Lung (tissue), 12 donors: ENCODE data around the gene CYBA. TPM values are rescaled to one million over a fixed set of nuclear protein-coding genes. Genes with fewer than 3 reads are reported as not detected.

Experiments used
- ATAC-seq: fragments of 200-7000 bp; cut with Tn5 transposase; one replicate; pipeline ENCODE4 v1.9.1; 2020; ENCODE audit warnings: moderate number of reproducible peaks; ENCODE audit not compliant: insufficient read depth, low FRiP score
- DNase-seq, 3 donors: peaks; one replicate each; pipeline ENCODE4 v3.0.0-alpha.2; 2013 to 2017
- H3K27ac ChIP-seq, 2 donors: one replicate each; pipeline ENCODE4 v1.5.1; 2013; ENCODE audit warnings: mild to moderate bottlenecking in 2 of 2, moderate library complexity in 2 of 2, control low read depth in 1 of 2, inconsistent platforms in 1 of 2, low read depth in 1 of 2, low read length in 1 of 2
- H3K27me3 ChIP-seq, 3 donors: one replicate each; pipeline ENCODE4 v1.5.1; 2013; ENCODE audit warnings: low read length in 2 of 3; ENCODE audit not compliant: control insufficient read depth in 3 of 3, insufficient read depth in 3 of 3
- H3K36me3 ChIP-seq, 4 donors: one replicate each; pipeline ENCODE4 v1.5.1; 2013; ENCODE audit warnings: low read length in 4 of 4, mild to moderate bottlenecking in 1 of 4, moderate library complexity in 1 of 4; ENCODE audit not compliant: control insufficient read depth in 4 of 4, insufficient read depth in 4 of 4
- H3K4me1 ChIP-seq, 5 donors: one replicate each; pipeline ENCODE4 v1.5.1; 2013; ENCODE audit warnings: low read length in 5 of 5, mild to moderate bottlenecking in 2 of 5, moderate library complexity in 1 of 5; ENCODE audit not compliant: control insufficient read depth in 5 of 5, insufficient read depth in 5 of 5
- H3K4me3 ChIP-seq: one replicate; pipeline ENCODE4 v1.5.1; 2013; ENCODE audit warnings: mild to moderate bottlenecking, control low read depth, moderate library complexity
- H3K9ac ChIP-seq, 2 donors: one replicate each; pipeline ENCODE4 v1.5.1; 2013; ENCODE audit warnings: low read length in 2 of 2, control low read depth in 1 of 2; ENCODE audit not compliant: insufficient read depth in 1 of 2
- H3K9me3 ChIP-seq, 4 donors: one replicate each; pipeline ENCODE4 v1.5.1; 2013; ENCODE audit warnings: low read length in 3 of 4, mild to moderate bottlenecking in 1 of 4, moderate library complexity in 1 of 4; ENCODE audit not compliant: control insufficient read depth in 4 of 4, insufficient read depth in 3 of 4
- CTCF ChIP-seq: IDR thresholded peaks from 2 replicates; pipeline ENCODE4 v1.5.1; 2012; ENCODE audit warnings: mild to moderate bottlenecking; ENCODE audit errors: control extremely low read depth, extremely low read depth
- WGBS, 2 donors: extraction: QIAGEN DNeasy Blood & Tissue Kit; methylation state at CpG; one replicate each; pipeline ENCODE4 v1.1.7; 2013; 5-methylcytosine and 5-hydroxymethylcytosine counted together
- polyA plus RNA-seq, 2 donors: library from polyadenylated mRNA; stranded (reverse); fragments of 200-250 nt; gene quantifications; one replicate each; pipeline ENCODE4 v1.2.1, GENCODE V29; 2013
- total RNA-seq, 2 donors: library from RNA; depleted of rRNA in 1 of 2; stranded (reverse); fragments of >200 nt in 1 of 2; gene quantifications; one replicate each; pipeline ENCODE4 v1.2.1, GENCODE V29; 2014 to 2021
- donor health status: control.
- donor health status: control.
- donor health status: Bipolar disorder and iron deficiency.
- donor health status: healthy.
- donor health status: DM: yes; HTN: yes; CAD: no.

CYBA gene
- total and polyA plus RNA-seq, 4 donors, result 113 to 879 (median 349) TPM

- H3K9me3 ChIP-seq, result no peaks in the 10 kb centered on the region
- no peak overlapping the region for H3K9ac ChIP-seq
- no peak overlapping the region for H3K27ac ChIP-seq
- 87 to 92% methylated on average over 14 of the region's 14 CpGs for WGBS, 2 donors
- no peak overlapping the region for H3K4me3 ChIP-seq
- TF ChIP-seq CTCF, result no peak
- peaks cover 0 to 11% (median 0%) of the 10 kb centered on the region in 5 donors for H3K4me1 ChIP-seq
- no peak for ATAC-seq
- H3K27me3 ChIP-seq, result no peaks in the 10 kb centered on the region
- no peak for DNase-seq
- peaks cover 0 to 41% (median 4%) of the 10 kb centered on the region in 4 donors for H3K36me3 ChIP-seq
Measured at GRCh38 chr16:88696441-88696840, 45.6 kb upstream of the CYBA start.

GRCh38 chr16:88695753-88696152 is 44.9 kb upstream of the CYBA start:
- Histone ChIP-seq H3K27ac (no peak overlapping the region), H3K4me1 (peaks cover 0 to 6% (median 0%) of the 10 kb centered on the region in 5 donors), H3K9me3 (no peaks in the 10 kb centered on the region), H3K9ac (no peak overlapping the region), H3K4me3 (no peak overlapping the region), H3K27me3 (no peaks in the 10 kb centered on the region), H3K36me3 (peaks cover 0 to 41% (median 4%) of the 10 kb centered on the region in 4 donors)
- 95 to 96% methylated on average over 7 of the region's 7 CpGs for WGBS, 2 donors
- DNase-seq (no peak), ATAC-seq (no peak)
- no peak for TF ChIP-seq CTCF

GRCh38 chr16:88695218-88695617 is 44.4 kb upstream of the CYBA start:
- ATAC-seq (no peak), DNase-seq (no peak)
- Histone ChIP-seq H3K9ac (no peak overlapping the region), H3K27me3 (no peaks in the 10 kb centered on the region), H3K27ac (no peak overlapping the region), H3K4me1 (peaks cover 0 to 1% (median 0%) of the 10 kb centered on the region in 5 donors), H3K4me3 (no peak overlapping the region), H3K36me3 (peaks cover 0 to 41% (median 3%) of the 10 kb centered on the region in 4 donors), H3K9me3 (no peaks in the 10 kb centered on the region)
- no peak for TF ChIP-seq CTCF
- 80 to 85% methylated on average over 15 of the region's 15 CpGs for WGBS, 2 donors
